ENCODE data around the gene CTXND1. TPM values are rescaled to one million over a fixed set of nuclear protein-coding genes. Genes with fewer than 3 reads are reported as not detected.

CTXND1 gene
- polyA plus RNA-seq, 6 donors from 2014 or later = not detected

DNA sequence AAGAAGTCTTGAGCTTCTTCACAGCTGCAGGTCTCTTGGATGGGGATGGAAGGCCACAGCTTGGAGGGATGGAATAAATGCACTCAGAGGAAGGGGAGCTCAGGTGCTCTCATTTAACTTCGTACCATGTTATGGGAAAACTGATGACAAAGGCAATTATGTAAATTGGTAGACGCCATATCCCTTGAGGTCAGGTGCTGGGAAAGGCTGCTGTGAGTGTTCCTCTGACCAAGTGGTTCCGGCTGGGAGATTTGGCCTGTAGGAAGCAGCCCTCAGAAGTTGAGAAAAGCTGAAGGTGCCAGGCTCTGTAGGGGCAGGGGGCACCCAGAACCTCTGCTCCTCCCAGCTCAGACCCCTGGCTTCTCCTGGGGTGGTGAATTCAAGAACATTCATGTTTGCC is 52.1 kb downstream of the CTXND1 start:
- H3K27me3 Mint-ChIP-seq = peaks cover 0 to 27% (median 24%) of the 10 kb centered on the region in 3 donors
- no peak for DNase-seq
- ATAC-seq (ENCODE audit: low read depth in 2 of 2) = no peak

DNA sequence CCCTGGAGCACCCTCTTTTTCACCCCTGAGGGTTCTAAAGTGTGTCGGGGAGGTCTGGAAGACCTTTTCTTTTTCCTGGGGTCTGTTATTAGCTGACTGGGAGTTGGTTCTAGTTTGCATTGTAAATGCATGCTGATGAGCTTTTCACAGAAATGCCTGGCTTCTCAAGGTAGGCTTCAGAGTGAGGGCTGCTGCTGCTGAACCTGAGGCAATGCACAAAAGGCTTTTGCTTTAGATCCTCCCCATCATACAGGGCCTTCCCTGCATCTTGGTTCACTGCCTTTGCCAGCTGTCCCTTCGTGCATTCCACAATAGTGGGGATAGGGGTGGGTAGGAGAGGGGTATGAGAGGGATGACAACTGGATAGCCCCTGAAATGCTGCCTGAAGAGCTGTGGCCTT is 52.6 kb downstream of the CTXND1 start:
- Mint-ChIP-seq H3K4me3 (no peak overlapping the region), H3K4me1 (no peaks in the 10 kb centered on the region), H3K36me3 (no peaks in the 10 kb centered on the region), H3K9me3 (peaks cover 0 to 2% (median 0%) of the 10 kb centered on the region in 7 donors), H3K27ac (no peak overlapping the region), H3K27me3 (peaks cover 4 to 27% (median 24%) of the 10 kb centered on the region in 3 donors)
- no peak for DNase-seq
- no peak for ATAC-seq (ENCODE audit: low read depth in 2 of 2)

More for the DNA sequence above, 52.1 kb downstream of the CTXND1 start:
- H3K36me3 Mint-ChIP-seq = no peaks in the 10 kb centered on the region
- no peak overlapping the region for H3K27ac Mint-ChIP-seq
- no peak overlapping the region for H3K4me3 Mint-ChIP-seq
- peaks cover 0 to 2% (median 0%) of the 10 kb centered on the region in 7 donors for H3K9me3 Mint-ChIP-seq
- H3K4me1 Mint-ChIP-seq = no peaks in the 10 kb centered on the region

DNA sequence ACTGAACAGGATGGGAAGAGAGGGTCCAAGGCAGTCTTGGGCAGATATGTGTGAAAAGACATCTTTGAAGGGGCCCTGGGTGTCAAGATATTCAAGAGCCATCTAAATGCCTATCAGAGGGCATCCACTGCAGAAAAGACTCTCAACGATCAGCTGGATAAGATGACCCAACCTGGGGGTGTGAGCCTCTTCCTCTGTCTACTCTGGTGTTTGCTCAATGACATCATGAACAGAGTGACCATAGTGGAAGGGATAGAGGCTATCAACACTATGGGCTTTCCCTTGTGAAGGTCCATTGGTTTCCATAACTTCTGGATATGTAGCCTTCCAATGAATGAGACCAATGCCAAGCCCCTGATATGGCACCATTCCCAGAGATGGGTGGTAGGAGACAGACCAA is 57.1 kb downstream of the CTXND1 start:
- H3K4me3 Mint-ChIP-seq = no peak overlapping the region
- peaks cover 7 to 19% (median 15%) of the 10 kb centered on the region in 3 donors for H3K27me3 Mint-ChIP-seq
- no peaks in the 10 kb centered on the region for H3K36me3 Mint-ChIP-seq
- peaks cover 0 to 2% (median 0%) of the 10 kb centered on the region in 7 donors for H3K9me3 Mint-ChIP-seq
- no peak for DNase-seq
- no peak overlapping the region for H3K27ac Mint-ChIP-seq
- H3K4me1 Mint-ChIP-seq = no peaks in the 10 kb centered on the region
- no peak for ATAC-seq (ENCODE audit: low read depth in 2 of 2)

DNA sequence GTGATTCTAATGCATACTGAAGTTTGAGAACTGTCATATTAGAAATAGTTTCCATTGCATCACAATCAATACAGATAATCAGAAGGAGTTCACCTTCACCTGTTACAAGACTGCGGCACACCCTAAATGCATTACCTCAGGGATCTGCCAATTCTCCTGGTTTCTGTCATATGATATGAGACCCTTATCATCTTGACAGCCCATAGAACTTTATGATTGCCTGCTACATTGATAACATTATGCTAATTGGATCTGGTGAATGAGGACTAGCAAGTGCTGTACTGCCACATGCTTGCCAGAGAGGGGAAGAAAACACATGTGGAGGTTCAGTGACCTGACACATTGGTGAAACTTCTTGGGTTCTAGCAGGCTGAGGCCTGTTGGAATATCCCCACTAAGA is 57.8 kb downstream of the CTXND1 start:
- Mint-ChIP-seq H3K36me3 (no peaks in the 10 kb centered on the region), H3K9me3 (peaks cover 0 to 2% (median 0%) of the 10 kb centered on the region in 7 donors)
- DNase-seq = no peak

DNA sequence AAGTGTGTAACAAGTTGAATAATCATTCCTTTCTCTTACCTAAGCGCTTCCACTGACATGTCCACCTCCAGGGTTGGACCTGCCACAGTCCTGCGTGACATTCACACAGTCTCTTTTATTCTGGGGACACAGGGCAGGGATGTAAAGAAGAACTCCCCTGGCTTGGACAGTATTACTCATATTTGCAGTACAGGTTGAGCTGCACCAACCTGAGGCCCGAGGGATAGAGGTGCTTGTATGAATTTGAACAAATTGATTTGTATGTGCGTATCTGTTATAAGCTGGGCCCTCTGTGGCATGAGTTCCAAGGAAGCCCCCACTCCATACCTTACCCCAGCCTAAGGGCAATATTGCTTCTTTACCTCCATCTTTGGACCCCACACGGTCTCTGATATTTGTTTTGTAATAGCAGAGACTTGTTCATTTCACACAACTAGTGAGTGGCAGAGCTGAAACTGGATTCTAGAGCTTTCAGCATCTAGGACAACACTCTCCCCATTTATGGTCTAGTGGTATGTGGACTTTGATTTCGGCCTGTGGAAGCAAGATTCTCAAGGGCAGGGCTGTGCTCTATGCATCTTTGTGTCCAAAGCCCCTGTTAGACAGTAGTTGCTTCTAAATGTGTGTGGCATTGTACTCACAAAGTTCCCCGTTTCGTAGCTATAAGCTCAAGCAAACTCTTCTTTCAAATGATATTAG is 60.0 kb downstream of the CTXND1 start:
- Mint-ChIP-seq H3K4me3 (no peak overlapping the region), H3K27me3 (peaks cover 0 to 7% (median 0%) of the 10 kb centered on the region in 3 donors), H3K27ac (no peak overlapping the region), H3K36me3 (peaks cover 0 to 8% of the 10 kb centered on the region in 2 donors), H3K4me1 (no peaks in the 10 kb centered on the region), H3K9me3 (no peaks in the 10 kb centered on the region)
- ATAC-seq (ENCODE audit: low read depth in 2 of 2) (no peak), DNase-seq (no peak)

More for the DNA sequence above, 57.8 kb downstream of the CTXND1 start:
- no peak for ATAC-seq (ENCODE audit: low read depth in 2 of 2)
- Mint-ChIP-seq H3K4me1 (no peaks in the 10 kb centered on the region), H3K4me3 (no peak overlapping the region), H3K27me3 (peaks cover 7 to 12% (median 8%) of the 10 kb centered on the region in 3 donors), H3K27ac (no peak overlapping the region)

DNA sequence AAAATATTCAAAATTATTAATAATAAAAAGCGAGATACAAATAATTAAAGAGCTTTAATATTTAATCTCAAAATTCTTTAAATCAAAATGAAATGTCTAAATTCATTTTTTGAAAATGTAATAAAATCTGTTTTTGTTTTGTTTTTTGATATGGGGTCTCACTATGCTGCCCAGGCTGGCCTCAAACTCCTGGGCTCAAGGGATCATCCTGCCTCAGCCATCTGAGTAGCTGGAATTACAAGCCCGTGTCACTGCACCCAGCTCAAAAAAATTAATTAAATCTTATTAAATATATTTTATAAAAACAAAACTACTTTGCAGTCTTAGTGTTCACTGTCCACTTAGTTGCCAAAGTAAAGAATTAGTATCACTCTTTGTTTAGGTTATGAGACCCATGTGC is 60.8 kb downstream of the CTXND1 start:
- peaks cover 0 to 1% (median 0%) of the 10 kb centered on the region in 7 donors for H3K9me3 Mint-ChIP-seq
- H3K27ac Mint-ChIP-seq = no peak overlapping the region
- no peak for DNase-seq
- H3K36me3 Mint-ChIP-seq = peaks cover 0 to 8% of the 10 kb centered on the region in 2 donors
- H3K4me3 Mint-ChIP-seq = no peak overlapping the region
- no peak for ATAC-seq (ENCODE audit: low read depth in 2 of 2)
- H3K4me1 Mint-ChIP-seq = no peaks in the 10 kb centered on the region
- H3K27me3 Mint-ChIP-seq = peaks cover 0 to 7% (median 0%) of the 10 kb centered on the region in 3 donors

DNA sequence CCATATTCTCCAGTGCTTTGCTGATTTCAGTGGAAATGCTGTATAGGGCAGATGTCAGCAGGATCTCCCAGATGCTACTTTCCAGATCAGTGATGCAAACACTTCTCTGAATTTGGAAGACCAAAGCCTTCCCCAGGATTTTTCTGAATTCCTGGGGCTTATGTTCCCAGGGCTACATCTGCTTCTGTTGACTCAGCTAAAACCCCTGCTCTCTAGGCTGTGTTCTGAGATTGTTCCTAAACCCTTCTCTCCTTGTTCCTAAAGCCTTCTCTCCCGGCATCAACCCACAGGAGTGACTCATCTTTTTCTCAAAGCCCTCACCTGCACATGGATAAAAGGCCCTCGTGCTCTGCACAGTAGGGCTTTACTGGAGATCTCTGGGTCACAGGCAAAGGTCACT is 63.8 kb downstream of the CTXND1 start:
- H3K4me3 Mint-ChIP-seq = no peak overlapping the region
- H3K27me3 Mint-ChIP-seq = no peaks in the 10 kb centered on the region
- H3K36me3 Mint-ChIP-seq = peaks cover 0 to 19% of the 10 kb centered on the region in 2 donors
- ATAC-seq (ENCODE audit: low read depth in 2 of 2) (no peak), DNase-seq (no peak)
- peaks cover 0 to 5% (median 0%) of the 10 kb centered on the region in 7 donors for H3K9me3 Mint-ChIP-seq
- no peaks in the 10 kb centered on the region for H3K4me1 Mint-ChIP-seq
- H3K27ac Mint-ChIP-seq = no peak overlapping the region

DNA sequence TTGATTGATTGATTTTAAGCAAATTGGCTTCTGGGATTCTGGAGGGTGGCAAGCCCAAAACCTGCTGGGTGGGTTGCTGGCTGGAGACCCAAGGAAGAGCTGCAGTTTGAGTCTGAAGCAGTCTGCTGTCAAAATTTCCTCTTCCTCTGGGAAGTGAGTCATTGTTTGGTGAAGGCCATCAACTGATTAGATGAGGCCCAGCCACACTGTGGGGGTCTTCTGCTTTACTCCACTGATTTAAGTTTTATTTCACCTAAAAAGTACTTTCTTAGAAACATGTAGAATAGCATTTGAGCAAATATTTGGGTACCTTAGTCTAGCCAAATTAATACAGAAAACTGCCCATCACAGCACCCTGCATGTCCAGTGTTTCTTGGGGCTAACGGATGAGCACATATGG is 65.4 kb downstream of the CTXND1 start:
- DNase-seq (no peak), ATAC-seq (ENCODE audit: low read depth in 2 of 2) (no peak)
- H3K4me1 Mint-ChIP-seq = no peaks in the 10 kb centered on the region
- H3K27me3 Mint-ChIP-seq = no peaks in the 10 kb centered on the region
- no peak overlapping the region for H3K4me3 Mint-ChIP-seq
- H3K9me3 Mint-ChIP-seq = peaks cover 0 to 5% (median 0%) of the 10 kb centered on the region in 7 donors
- H3K27ac Mint-ChIP-seq = no peak overlapping the region
- peaks cover 0 to 19% of the 10 kb centered on the region in 2 donors for H3K36me3 Mint-ChIP-seq

DNA sequence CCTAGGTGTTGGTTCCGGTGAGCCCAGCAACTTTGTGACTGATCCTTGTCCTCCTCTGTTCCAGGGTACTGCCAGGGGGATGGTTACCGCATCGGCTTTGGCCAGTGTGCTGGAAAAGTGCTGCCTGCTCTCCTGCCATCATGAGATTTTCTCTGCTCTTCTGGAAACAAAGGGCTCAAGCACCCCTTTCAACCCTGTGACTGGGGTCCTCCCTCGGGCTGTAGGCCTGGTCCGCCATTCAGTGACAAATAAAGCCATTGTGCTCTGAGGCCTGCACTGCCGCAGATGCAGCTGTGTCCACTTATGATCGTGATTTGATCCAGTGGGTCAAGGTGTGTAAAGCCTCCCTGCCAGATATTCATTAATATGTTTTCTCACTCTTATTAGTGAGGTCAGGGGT is 65.9 kb downstream of the CTXND1 start:
- DNase-seq (no peak), ATAC-seq (ENCODE audit: low read depth in 2 of 2) (no peak)
- Mint-ChIP-seq H3K27me3 (no peaks in the 10 kb centered on the region), H3K36me3 (peaks cover 0 to 21% of the 10 kb centered on the region in 2 donors), H3K9me3 (peaks cover 0 to 5% (median 0%) of the 10 kb centered on the region in 7 donors), H3K27ac (no peak overlapping the region), H3K4me1 (no peaks in the 10 kb centered on the region), H3K4me3 (no peak overlapping the region)

DNA sequence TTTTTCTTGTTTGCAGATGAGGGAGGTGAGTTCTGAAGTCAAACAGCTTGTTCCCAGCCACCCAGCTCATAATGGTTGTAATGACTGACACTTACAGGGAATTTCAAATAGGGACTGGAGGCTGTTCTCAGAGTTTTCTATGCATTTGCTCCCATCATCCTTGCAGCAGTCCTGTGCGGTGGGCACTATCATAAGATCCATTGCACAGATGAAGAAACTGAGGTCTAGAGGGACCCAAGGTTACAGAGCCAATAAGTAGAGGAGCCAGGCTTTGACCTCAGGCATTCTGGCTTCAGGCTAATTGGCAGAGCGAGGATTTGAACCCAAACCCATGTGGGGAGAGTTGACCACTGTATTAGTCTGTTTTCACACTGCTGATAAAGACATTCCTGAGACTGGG is 66.9 kb downstream of the CTXND1 start:
- Mint-ChIP-seq H3K36me3 (peaks cover 0 to 22% of the 10 kb centered on the region in 2 donors), H3K27me3 (no peaks in the 10 kb centered on the region), H3K4me3 (no peak overlapping the region), H3K27ac (no peak overlapping the region), H3K4me1 (no peaks in the 10 kb centered on the region), H3K9me3 (peaks cover 0 to 5% (median 0%) of the 10 kb centered on the region in 7 donors)
- no peak for ATAC-seq (ENCODE audit: low read depth in 2 of 2)
- no peak for DNase-seq

DNA sequence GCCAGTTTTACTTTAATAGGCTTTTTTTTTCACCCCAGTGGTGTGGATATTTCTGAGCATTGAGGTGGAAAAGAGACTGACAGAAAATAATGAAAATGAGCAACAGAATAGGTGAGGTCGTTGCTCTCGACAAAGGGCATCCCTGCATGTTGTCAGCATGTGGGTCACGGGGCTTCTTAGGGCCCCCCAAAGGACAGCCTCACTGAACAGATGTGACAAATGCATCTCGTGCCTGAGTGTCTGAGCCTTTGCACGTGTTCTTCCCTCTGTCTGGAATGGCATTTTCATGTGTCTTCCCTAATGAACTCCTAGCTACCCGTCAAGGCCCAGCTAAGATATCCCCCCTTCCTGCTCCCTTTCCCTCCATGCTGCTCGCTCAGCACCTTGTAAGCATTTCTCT is 67.5 kb downstream of the CTXND1 start:
- DNase-seq = no peak
- H3K4me3 Mint-ChIP-seq = no peak overlapping the region
- no peaks in the 10 kb centered on the region for H3K27me3 Mint-ChIP-seq
- no peak overlapping the region for H3K27ac Mint-ChIP-seq
- ATAC-seq (ENCODE audit: low read depth in 2 of 2) = no peak
- H3K4me1 Mint-ChIP-seq = no peaks in the 10 kb centered on the region
- H3K36me3 Mint-ChIP-seq = peaks cover 0 to 22% of the 10 kb centered on the region in 2 donors
- peaks cover 0 to 5% (median 0%) of the 10 kb centered on the region in 7 donors for H3K9me3 Mint-ChIP-seq

DNA sequence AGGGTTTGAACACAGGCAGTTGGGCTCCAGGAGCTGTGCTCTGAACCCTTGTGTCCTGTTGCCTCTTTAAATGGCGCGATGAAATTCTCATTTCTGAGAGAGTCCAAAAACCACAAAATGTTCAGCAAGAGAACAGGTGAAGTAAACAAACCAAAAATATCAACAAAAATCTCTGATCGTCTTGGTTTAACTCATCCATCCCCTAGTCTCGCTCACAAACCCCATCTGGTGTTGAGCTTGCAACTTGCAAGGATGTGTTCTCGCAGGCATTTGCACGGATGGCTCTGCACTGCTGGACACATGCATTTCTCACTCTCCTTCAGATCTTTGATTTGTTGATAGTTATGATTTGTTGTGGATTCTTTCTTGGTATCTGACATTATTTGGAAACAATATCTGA is 68.1 kb downstream of the CTXND1 start:
- ATAC-seq (ENCODE audit: low read depth in 2 of 2) = no peak
- H3K27ac Mint-ChIP-seq = no peak overlapping the region
- H3K4me3 Mint-ChIP-seq = no peak overlapping the region
- DNase-seq = no peak
- H3K9me3 Mint-ChIP-seq = peaks cover 0 to 5% (median 0%) of the 10 kb centered on the region in 7 donors
- H3K27me3 Mint-ChIP-seq = no peaks in the 10 kb centered on the region
- peaks cover 0 to 22% of the 10 kb centered on the region in 2 donors for H3K36me3 Mint-ChIP-seq
- no peaks in the 10 kb centered on the region for H3K4me1 Mint-ChIP-seq

DNA sequence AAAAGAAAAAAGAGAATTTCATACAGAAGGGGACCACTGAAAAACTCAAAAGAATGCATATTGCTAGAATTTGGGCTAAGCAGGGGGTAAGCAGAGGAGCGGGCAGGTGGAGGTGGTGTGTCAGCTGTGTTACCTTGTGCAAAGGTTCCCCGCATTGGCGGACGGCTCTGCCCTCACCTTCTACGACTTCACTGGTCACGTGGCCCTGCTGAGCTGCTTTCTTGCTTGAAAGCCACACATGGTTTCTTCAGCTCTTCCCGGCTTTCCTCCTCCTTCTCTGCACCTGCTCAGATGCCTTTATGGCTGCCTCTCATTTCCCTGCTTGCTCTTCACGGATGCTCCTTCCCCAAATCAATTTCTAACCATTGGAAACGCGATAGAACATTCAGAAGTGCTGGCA is 68.7 kb downstream of the CTXND1 start:
- ATAC-seq (ENCODE audit: low read depth in 2 of 2) (no peak), DNase-seq (no peak)
- Mint-ChIP-seq H3K4me3 (no peak overlapping the region), H3K27me3 (no peaks in the 10 kb centered on the region), H3K4me1 (no peaks in the 10 kb centered on the region), H3K9me3 (peaks cover 0 to 5% (median 0%) of the 10 kb centered on the region in 7 donors), H3K36me3 (peaks cover 0 to 22% of the 10 kb centered on the region in 2 donors), H3K27ac (no peak overlapping the region)

DNA sequence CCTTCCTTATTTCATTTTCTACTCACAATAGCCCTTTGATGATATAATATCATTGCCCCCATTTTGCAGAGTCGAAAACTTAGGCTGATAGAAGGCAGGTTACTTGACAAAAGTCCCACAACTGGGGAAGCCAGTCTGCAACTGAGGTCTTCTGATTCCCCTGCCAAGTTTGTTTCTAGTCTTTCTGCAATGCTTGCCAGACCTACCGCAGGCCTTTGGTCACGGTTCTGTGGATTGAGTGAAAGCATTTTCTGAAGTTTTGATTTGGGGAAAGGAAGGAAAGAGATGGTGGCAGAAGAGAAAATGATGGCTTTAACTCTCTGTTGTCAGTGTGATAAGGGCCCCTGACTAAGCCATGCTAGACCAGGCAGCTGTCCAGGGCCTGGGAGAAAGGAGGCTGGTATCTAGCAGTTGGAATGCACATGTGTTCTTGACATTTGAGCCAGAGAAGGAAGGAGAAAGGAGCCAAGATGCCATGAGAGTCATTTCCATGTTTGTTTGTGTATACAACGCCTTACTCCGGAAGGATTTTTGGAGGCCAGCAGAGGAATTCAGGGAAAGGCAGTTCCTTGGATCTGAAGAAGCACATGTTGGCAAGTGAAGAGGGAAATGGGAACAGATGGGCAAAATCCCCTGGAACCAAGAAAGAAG is 69.3 kb downstream of the CTXND1 start:
- H3K4me1 Mint-ChIP-seq = no peaks in the 10 kb centered on the region
- DNase-seq = no peak
- no peaks in the 10 kb centered on the region for H3K27me3 Mint-ChIP-seq
- H3K9me3 Mint-ChIP-seq = peaks cover 0 to 5% (median 0%) of the 10 kb centered on the region in 7 donors
- no peak overlapping the region for H3K4me3 Mint-ChIP-seq
- ATAC-seq (ENCODE audit: low read depth in 2 of 2) = no peak
- H3K36me3 Mint-ChIP-seq = peaks cover 0 to 21% of the 10 kb centered on the region in 2 donors
- no peak overlapping the region for H3K27ac Mint-ChIP-seq
